Mucosa of gallbladder (tissue), 1 donor: ENCODE results near the gene DOCK11. TPM values are rescaled to one million over a fixed set of nuclear protein-coding genes. Genes with fewer than 3 reads are reported as not detected.
"Not testable (repeated sequence)": the region's sequence is repeated elsewhere in the genome, so short reads cannot be mapped to it uniquely, and the experiment has no call there.

ENCODE experiments used
- DNase-seq: peaks from one replicate; pipeline ENCODE4 v3.0.0-alpha.2; 2020; ENCODE audit warnings: low spot score
- total RNA-seq: library from RNA; stranded (reverse); gene quantifications from one replicate; pipeline ENCODE4 v1.2.1, GENCODE V29; 2021
- donor health status: DM: no; HTN: no; CAD: no.

The DOCK11 gene
- total RNA-seq, 1 donor from 2014 or later = 16.3 TPM

- no peak for DNase-seq
Observed at GRCh38 chrX:118570209-118570608, 74.6 kb downstream of the DOCK11 start.

GRCh38 chrX:118571836-118572235 is 76.2 kb downstream of the DOCK11 start:
- DNase-seq = no peak

GRCh38 chrX:118574666-118575065 is 79.1 kb downstream of the DOCK11 start:
- DNase-seq = no peak

GRCh38 chrX:118577041-118577440 is 81.4 kb downstream of the DOCK11 start:
- no peak for DNase-seq

- no peak for DNase-seq
Observed at GRCh38 chrX:118579417-118579816, 83.8 kb downstream of the DOCK11 start.

GRCh38 chrX:118582926-118583325 is 87.3 kb downstream of the DOCK11 start:
- DNase-seq = not testable (repeated sequence)

GRCh38 chrX:118583781-118584180 is 88.2 kb downstream of the DOCK11 start:
- DNase-seq = no peak

- no peak for DNase-seq
Observed at GRCh38 chrX:118585296-118585695, 89.7 kb downstream of the DOCK11 start.

GRCh38 chrX:118586206-118586605 is 90.6 kb downstream of the DOCK11 start:
- DNase-seq = not testable (repeated sequence)

GRCh38 chrX:118588715-118589114 is 93.1 kb downstream of the DOCK11 start:
- DNase-seq = no peak

GRCh38 chrX:118589227-118589626 is 93.6 kb downstream of the DOCK11 start:
- no peak for DNase-seq

GRCh38 chrX:118593407-118593806 is 97.8 kb downstream of the DOCK11 start:
- no peak for DNase-seq

GRCh38 chrX:118594697-118595420 is 99.2 kb downstream of the DOCK11 start:
- DNase-seq = no peak

- DNase-seq = no peak
Observed at GRCh38 chrX:118595501-118596042, 100.0 kb downstream of the DOCK11 start.

- no peak for DNase-seq
Observed at GRCh38 chrX:118596390-118596789, 100.8 kb downstream of the DOCK11 start.

GRCh38 chrX:118603981-118604380 is 108.4 kb downstream of the DOCK11 start:
- DNase-seq = peak; percentile 30

GRCh38 chrX:118612290-118612689 is 116.7 kb downstream of the DOCK11 start:
- no peak for DNase-seq

GRCh38 chrX:118614150-118614549 is 118.5 kb downstream of the DOCK11 start:
- DNase-seq = no peak

- no peak for DNase-seq
Observed at GRCh38 chrX:118615141-118615540, 119.5 kb downstream of the DOCK11 start.

GRCh38 chrX:118621081-118621759 is 125.6 kb downstream of the DOCK11 start:
- DNase-seq = no peak

- no peak for DNase-seq
Observed at GRCh38 chrX:118623062-118623461, 127.4 kb downstream of the DOCK11 start.

GRCh38 chrX:118626346-118626745 is 130.7 kb downstream of the DOCK11 start:
- no peak for DNase-seq
